ENCODE data around the gene ADAMTSL1.

ADAMTSL1 gene

DNA sequence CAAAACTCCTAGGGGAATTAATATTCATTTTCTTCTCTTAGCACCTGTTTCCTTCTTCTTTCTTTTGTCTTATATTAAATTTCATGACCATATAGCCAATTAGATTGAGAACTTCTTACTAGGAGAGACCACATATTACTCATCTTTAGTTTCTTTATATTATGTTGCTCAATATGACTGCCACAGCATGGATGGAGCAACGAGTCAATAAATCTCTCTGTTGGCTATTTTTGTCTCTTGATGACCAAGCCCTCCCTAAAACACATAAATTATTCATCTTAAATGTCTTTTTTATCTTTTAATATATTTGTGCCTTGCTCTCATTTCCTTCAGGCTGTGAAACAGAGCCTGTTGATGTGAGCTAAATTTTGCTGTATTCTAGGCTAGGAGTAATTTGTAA is 123.0 kb downstream of the ADAMTSL1 start:
- Histone ChIP-seq H3K4me3 (ENCODE audit: low read depth in 1 of 2, low read length in 2 of 2) (no peak overlapping the region), H3K4me1 (ENCODE audit: control insufficient read depth in 1 of 2, insufficient read depth in 2 of 2, low read length in 2 of 2) (no peaks in the 10 kb centered on the region), H3K36me3 (ENCODE audit: control insufficient read depth in 1 of 2, insufficient read depth in 2 of 2, low read length in 2 of 2) (no peaks in the 10 kb centered on the region), H3K27ac (ENCODE audit: low read depth, low read length) (no peak overlapping the region), H3K9me3 (ENCODE audit: control insufficient read depth in 1 of 2, low read length in 2 of 2) (no peaks in the 10 kb centered on the region), H3K9ac (ENCODE audit: low read depth in 1 of 2, low read length in 2 of 2) (no peak overlapping the region), H3K27me3 (ENCODE audit: control insufficient read depth in 1 of 2, insufficient read depth in 2 of 2, low read length in 2 of 2) (no peaks in the 10 kb centered on the region)

DNA sequence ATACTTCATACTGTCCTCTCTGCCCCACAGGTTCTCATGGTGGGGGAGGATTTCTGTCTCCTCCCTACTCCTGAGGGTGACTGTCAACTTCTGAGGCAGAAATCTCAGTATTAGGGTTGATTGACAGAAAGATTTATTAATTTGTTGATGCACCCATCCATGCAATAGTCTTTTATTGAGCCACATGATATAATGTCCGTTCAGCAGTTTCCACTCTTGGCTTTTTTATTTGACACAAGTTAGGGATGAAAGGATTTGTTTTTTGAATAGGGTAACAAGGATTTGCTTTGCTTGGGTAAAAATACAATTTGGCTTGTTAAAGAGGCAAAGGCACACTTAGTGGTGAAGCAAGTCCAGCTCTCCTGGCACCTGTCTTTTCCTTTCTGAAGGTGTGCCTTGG is 125.0 kb downstream of the ADAMTSL1 start:
- H3K9ac ChIP-seq (ENCODE audit: low read depth in 1 of 2, low read length in 2 of 2): no peak overlapping the region
- no peaks in the 10 kb centered on the region for H3K4me1 ChIP-seq (ENCODE audit: control insufficient read depth in 1 of 2, insufficient read depth in 2 of 2, low read length in 2 of 2)
- no peaks in the 10 kb centered on the region for H3K36me3 ChIP-seq (ENCODE audit: control insufficient read depth in 1 of 2, insufficient read depth in 2 of 2, low read length in 2 of 2)
- H3K9me3 ChIP-seq (ENCODE audit: control insufficient read depth in 1 of 2, low read length in 2 of 2): no peaks in the 10 kb centered on the region
- H3K4me3 ChIP-seq (ENCODE audit: low read depth in 1 of 2, low read length in 2 of 2): no peak overlapping the region
- no peaks in the 10 kb centered on the region for H3K27me3 ChIP-seq (ENCODE audit: control insufficient read depth in 1 of 2, insufficient read depth in 2 of 2, low read length in 2 of 2)
- H3K27ac ChIP-seq (ENCODE audit: low read depth, low read length): no peak overlapping the region

- H3K9me3 ChIP-seq (ENCODE audit: control insufficient read depth in 1 of 2, low read length in 2 of 2): no peaks in the 10 kb centered on the region
- no peaks in the 10 kb centered on the region for H3K27me3 ChIP-seq (ENCODE audit: control insufficient read depth in 1 of 2, insufficient read depth in 2 of 2, low read length in 2 of 2)
- no peaks in the 10 kb centered on the region for H3K36me3 ChIP-seq (ENCODE audit: control insufficient read depth in 1 of 2, insufficient read depth in 2 of 2, low read length in 2 of 2)
- H3K4me1 ChIP-seq (ENCODE audit: control insufficient read depth in 1 of 2, insufficient read depth in 2 of 2, low read length in 2 of 2): no peaks in the 10 kb centered on the region
- H3K4me3 ChIP-seq (ENCODE audit: low read depth in 1 of 2, low read length in 2 of 2): no peak overlapping the region
- H3K27ac ChIP-seq (ENCODE audit: low read depth, low read length): no peak overlapping the region
- no peak overlapping the region for H3K9ac ChIP-seq (ENCODE audit: low read depth in 1 of 2, low read length in 2 of 2)
Measured at GRCh38 chr9:18601026-18601425, 127.1 kb downstream of the ADAMTSL1 start.

GRCh38 chr9:18601956-18602355 is 128.0 kb downstream of the ADAMTSL1 start:
- Histone ChIP-seq H3K4me1 (ENCODE audit: control insufficient read depth in 1 of 2, insufficient read depth in 2 of 2, low read length in 2 of 2) (no peaks in the 10 kb centered on the region), H3K27ac (ENCODE audit: low read depth, low read length) (no peak overlapping the region), H3K36me3 (ENCODE audit: control insufficient read depth in 1 of 2, insufficient read depth in 2 of 2, low read length in 2 of 2) (no peaks in the 10 kb centered on the region), H3K27me3 (ENCODE audit: control insufficient read depth in 1 of 2, insufficient read depth in 2 of 2, low read length in 2 of 2) (no peaks in the 10 kb centered on the region), H3K4me3 (ENCODE audit: low read depth in 1 of 2, low read length in 2 of 2) (no peak overlapping the region), H3K9me3 (ENCODE audit: control insufficient read depth in 1 of 2, low read length in 2 of 2) (no peaks in the 10 kb centered on the region), H3K9ac (ENCODE audit: low read depth in 1 of 2, low read length in 2 of 2) (no peak overlapping the region)

DNA sequence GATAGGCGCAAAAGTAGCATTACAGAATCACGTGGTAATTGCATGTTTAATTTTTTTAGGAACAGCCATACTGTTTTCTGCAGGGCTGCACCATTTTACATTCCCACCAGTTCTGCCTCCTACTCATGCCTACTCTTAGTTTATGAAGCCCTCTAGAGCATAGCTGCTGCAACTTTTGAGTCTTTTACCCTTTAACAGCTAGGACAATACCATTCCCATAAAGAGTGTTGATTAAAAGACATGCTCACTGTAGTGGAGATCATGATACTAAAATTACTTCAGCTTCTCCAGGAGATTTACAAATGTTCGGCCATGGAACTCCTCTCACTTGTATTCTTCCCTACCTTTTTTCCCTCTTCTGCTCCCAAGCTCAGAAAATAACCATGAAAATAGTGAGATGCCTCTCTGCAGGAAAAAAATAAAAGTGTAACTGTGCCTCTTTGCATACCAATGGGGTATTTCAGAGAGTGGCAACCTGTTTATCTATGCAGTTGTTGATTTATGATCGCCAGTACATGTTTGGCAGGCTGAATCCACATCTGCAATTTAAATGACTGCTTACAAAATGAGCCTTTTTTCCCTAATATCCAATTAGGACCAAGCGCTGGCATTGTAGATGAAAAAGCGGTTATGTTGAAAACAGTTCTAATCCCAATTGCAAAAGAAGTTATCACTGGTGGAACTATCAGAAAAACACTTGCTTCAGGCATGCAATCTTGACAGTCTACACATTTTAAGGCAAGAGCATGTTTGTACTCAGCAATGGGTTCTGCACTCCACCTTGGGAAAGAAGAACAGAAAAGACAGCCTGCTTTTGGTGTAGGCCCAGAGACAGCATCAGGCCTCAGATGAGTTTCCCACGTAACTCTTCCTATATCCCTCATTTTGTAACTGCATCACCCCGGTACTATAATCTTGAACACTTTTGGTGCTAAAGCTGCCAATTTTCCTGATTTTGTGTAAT is 131.1 kb downstream of the ADAMTSL1 start:
- H3K27me3 ChIP-seq (ENCODE audit: control insufficient read depth in 1 of 2, insufficient read depth in 2 of 2, low read length in 2 of 2): no peaks in the 10 kb centered on the region
- no peak overlapping the region for H3K4me3 ChIP-seq (ENCODE audit: low read depth in 1 of 2, low read length in 2 of 2)
- H3K36me3 ChIP-seq (ENCODE audit: control insufficient read depth in 1 of 2, insufficient read depth in 2 of 2, low read length in 2 of 2): no peaks in the 10 kb centered on the region
- H3K4me1 ChIP-seq (ENCODE audit: control insufficient read depth in 1 of 2, insufficient read depth in 2 of 2, low read length in 2 of 2): no peaks in the 10 kb centered on the region
- H3K9me3 ChIP-seq (ENCODE audit: control insufficient read depth in 1 of 2, low read length in 2 of 2): no peaks in the 10 kb centered on the region
- no peak overlapping the region for H3K27ac ChIP-seq (ENCODE audit: low read depth, low read length)
- no peak overlapping the region for H3K9ac ChIP-seq (ENCODE audit: low read depth in 1 of 2, low read length in 2 of 2)

DNA sequence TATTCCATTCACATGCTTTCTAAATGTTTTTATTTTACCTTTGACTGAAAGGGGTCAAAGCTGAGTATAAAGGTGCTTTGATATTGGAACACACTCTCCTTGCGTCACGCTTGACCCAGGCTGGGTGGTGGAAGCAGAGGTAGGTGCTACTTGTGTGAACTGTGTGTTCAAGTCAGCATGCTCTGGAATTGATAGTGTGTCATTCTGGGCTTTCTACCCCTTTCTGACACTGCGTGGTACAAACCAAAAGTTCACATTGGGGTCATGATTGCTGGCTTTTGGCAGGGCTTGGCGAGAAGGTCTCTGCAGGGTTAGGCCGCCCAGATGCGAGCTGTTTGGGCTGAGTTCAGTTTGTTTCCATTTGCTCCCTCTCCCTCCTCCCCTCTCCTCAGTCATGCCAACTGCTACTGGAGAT is 131.8 kb downstream of the ADAMTSL1 start:
- Histone ChIP-seq H3K27ac (ENCODE audit: low read depth, low read length) (no peak overlapping the region), H3K9ac (ENCODE audit: low read depth in 1 of 2, low read length in 2 of 2) (no peak overlapping the region), H3K9me3 (ENCODE audit: control insufficient read depth in 1 of 2, low read length in 2 of 2) (no peaks in the 10 kb centered on the region), H3K27me3 (ENCODE audit: control insufficient read depth in 1 of 2, insufficient read depth in 2 of 2, low read length in 2 of 2) (no peaks in the 10 kb centered on the region), H3K4me3 (ENCODE audit: low read depth in 1 of 2, low read length in 2 of 2) (no peak overlapping the region), H3K4me1 (ENCODE audit: control insufficient read depth in 1 of 2, insufficient read depth in 2 of 2, low read length in 2 of 2) (no peaks in the 10 kb centered on the region), H3K36me3 (ENCODE audit: control insufficient read depth in 1 of 2, insufficient read depth in 2 of 2, low read length in 2 of 2) (no peaks in the 10 kb centered on the region)

- Histone ChIP-seq H3K36me3 (ENCODE audit: control insufficient read depth in 1 of 2, insufficient read depth in 2 of 2, low read length in 2 of 2) (no peaks in the 10 kb centered on the region), H3K27me3 (ENCODE audit: control insufficient read depth in 1 of 2, insufficient read depth in 2 of 2, low read length in 2 of 2) (no peaks in the 10 kb centered on the region), H3K9ac (ENCODE audit: low read depth in 1 of 2, low read length in 2 of 2) (no peak overlapping the region), H3K4me3 (ENCODE audit: low read depth in 1 of 2, low read length in 2 of 2) (no peak overlapping the region), H3K27ac (ENCODE audit: low read depth, low read length) (no peak overlapping the region), H3K9me3 (ENCODE audit: control insufficient read depth in 1 of 2, low read length in 2 of 2) (no peaks in the 10 kb centered on the region), H3K4me1 (ENCODE audit: control insufficient read depth in 1 of 2, insufficient read depth in 2 of 2, low read length in 2 of 2) (no peaks in the 10 kb centered on the region)
Measured at GRCh38 chr9:18606281-18606680, 132.3 kb downstream of the ADAMTSL1 start.

DNA sequence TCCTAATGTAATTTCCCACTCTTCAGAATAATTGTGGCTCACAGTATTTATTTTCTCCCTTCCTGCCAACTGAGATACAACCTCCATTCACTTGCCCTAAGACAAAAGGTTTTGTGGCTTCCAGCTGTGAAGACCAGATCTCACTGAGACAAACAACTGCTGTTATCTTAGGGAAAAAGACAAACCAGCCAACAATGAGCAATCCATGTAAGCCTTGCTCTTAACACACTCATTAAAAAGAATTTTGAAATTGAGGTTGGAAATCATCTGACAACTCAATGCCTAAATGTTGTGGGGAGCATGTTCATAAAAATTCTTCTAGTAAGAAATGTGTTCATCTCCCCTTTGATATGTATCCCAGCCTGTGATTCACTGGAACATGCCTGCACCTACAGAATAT is 132.9 kb downstream of the ADAMTSL1 start:
- Histone ChIP-seq H3K4me3 (ENCODE audit: low read depth in 1 of 2, low read length in 2 of 2) (no peak overlapping the region), H3K27ac (ENCODE audit: low read depth, low read length) (no peak overlapping the region), H3K9ac (ENCODE audit: low read depth in 1 of 2, low read length in 2 of 2) (no peak overlapping the region), H3K27me3 (ENCODE audit: control insufficient read depth in 1 of 2, insufficient read depth in 2 of 2, low read length in 2 of 2) (no peaks in the 10 kb centered on the region), H3K9me3 (ENCODE audit: control insufficient read depth in 1 of 2, low read length in 2 of 2) (no peaks in the 10 kb centered on the region), H3K4me1 (ENCODE audit: control insufficient read depth in 1 of 2, insufficient read depth in 2 of 2, low read length in 2 of 2) (no peaks in the 10 kb centered on the region), H3K36me3 (ENCODE audit: control insufficient read depth in 1 of 2, insufficient read depth in 2 of 2, low read length in 2 of 2) (no peaks in the 10 kb centered on the region)

GRCh38 chr9:18608371-18608770 is 134.4 kb downstream of the ADAMTSL1 start:
- Histone ChIP-seq H3K9me3 (ENCODE audit: control insufficient read depth in 1 of 2, low read length in 2 of 2) (no peaks in the 10 kb centered on the region), H3K27ac (ENCODE audit: low read depth, low read length) (no peak overlapping the region), H3K9ac (ENCODE audit: low read depth in 1 of 2, low read length in 2 of 2) (no peak overlapping the region), H3K4me1 (ENCODE audit: control insufficient read depth in 1 of 2, insufficient read depth in 2 of 2, low read length in 2 of 2) (no peaks in the 10 kb centered on the region), H3K36me3 (ENCODE audit: control insufficient read depth in 1 of 2, insufficient read depth in 2 of 2, low read length in 2 of 2) (no peaks in the 10 kb centered on the region), H3K27me3 (ENCODE audit: control insufficient read depth in 1 of 2, insufficient read depth in 2 of 2, low read length in 2 of 2) (no peaks in the 10 kb centered on the region), H3K4me3 (ENCODE audit: low read depth in 1 of 2, low read length in 2 of 2) (no peak overlapping the region)

GRCh38 chr9:18610956-18611355 is 137.0 kb downstream of the ADAMTSL1 start:
- Histone ChIP-seq H3K9ac (ENCODE audit: low read depth in 1 of 2, low read length in 2 of 2) (no peak overlapping the region), H3K4me3 (ENCODE audit: low read depth in 1 of 2, low read length in 2 of 2) (no peak overlapping the region), H3K9me3 (ENCODE audit: control insufficient read depth in 1 of 2, low read length in 2 of 2) (no peaks in the 10 kb centered on the region), H3K4me1 (ENCODE audit: control insufficient read depth in 1 of 2, insufficient read depth in 2 of 2, low read length in 2 of 2) (no peaks in the 10 kb centered on the region), H3K27ac (ENCODE audit: low read depth, low read length) (no peak overlapping the region), H3K27me3 (ENCODE audit: control insufficient read depth in 1 of 2, insufficient read depth in 2 of 2, low read length in 2 of 2) (no peaks in the 10 kb centered on the region), H3K36me3 (ENCODE audit: control insufficient read depth in 1 of 2, insufficient read depth in 2 of 2, low read length in 2 of 2) (no peaks in the 10 kb centered on the region)

All from duodenal mucosa (tissue), 2 donors.